Hematopoietic multipotent progenitor cell treated with erythropoietin and hydrocortisone succinate and interleukin-3 and kit ligand, for 17 days (in vitro differentiated cells): ENCODE measurements around the gene SIN3A.
"Not testable (repeated sequence)": the region's sequence is repeated elsewhere in the genome, so short reads cannot be mapped to it uniquely, and the experiment has no call there.

Source experiments
- DNase-seq: peaks from one replicate; pipeline ENCODE4 v3.0.0-alpha.2; 2015; ENCODE audit warnings: low spot score

SIN3A gene

GRCh38 chr15:75450307-75451201 is 936 bp downstream of the SIN3A start:
- peak; percentile 95 for DNase-seq

- no peak for DNase-seq
These were observed 1.7 kb downstream of the SIN3A start for GRCh38 chr15:75449585-75450306.

- not testable (repeated sequence) for DNase-seq
These were observed 3.3 kb downstream of the SIN3A start for GRCh38 chr15:75448171-75448570.

- no peak for DNase-seq
These were observed 5.3 kb downstream of the SIN3A start for GRCh38 chr15:75446151-75446550.

- DNase-seq, result not testable (repeated sequence)
These were observed 6.2 kb downstream of the SIN3A start for GRCh38 chr15:75445324-75445723.

GRCh38 chr15:75443972-75444453 is 7.5 kb downstream of the SIN3A start:
- DNase-seq, result peak; percentile 59

GRCh38 chr15:75437721-75438120 is 13.8 kb downstream of the SIN3A start:
- no peak for DNase-seq

- no peak for DNase-seq
These were observed 14.6 kb downstream of the SIN3A start for GRCh38 chr15:75436881-75437280.

- no peak for DNase-seq
These were observed 19.8 kb downstream of the SIN3A start for GRCh38 chr15:75431682-75432081.

- DNase-seq, result no peak
These were observed 20.2 kb downstream of the SIN3A start for GRCh38 chr15:75431270-75431669.

- no peak for DNase-seq
These were observed 21.2 kb downstream of the SIN3A start for GRCh38 chr15:75430259-75430658.

- no peak for DNase-seq
These were observed 23.3 kb downstream of the SIN3A start for GRCh38 chr15:75428152-75428551.

GRCh38 chr15:75425966-75426500 is 25.5 kb downstream of the SIN3A start:
- DNase-seq, result no peak

- DNase-seq, result no peak
These were observed 28.9 kb downstream of the SIN3A start for GRCh38 chr15:75422554-75422953.

- DNase-seq, result no peak
These were observed 30.8 kb downstream of the SIN3A start for GRCh38 chr15:75420698-75421097.

GRCh38 chr15:75416584-75416983 is 34.9 kb downstream of the SIN3A start:
- DNase-seq, result no peak

GRCh38 chr15:75410196-75410595 is 41.3 kb downstream of the SIN3A start:
- DNase-seq, result no peak

GRCh38 chr15:75407083-75407482 is 44.4 kb downstream of the SIN3A start:
- no peak for DNase-seq

- DNase-seq, result no peak
These were observed 47.6 kb downstream of the SIN3A start for GRCh38 chr15:75403892-75404291.

GRCh38 chr15:75397494-75397893 is 54.0 kb downstream of the SIN3A start:
- no peak for DNase-seq

GRCh38 chr15:75389791-75390382 is 61.6 kb downstream of the SIN3A start:
- no peak for DNase-seq

- not testable (repeated sequence) for DNase-seq
These were observed 67.5 kb downstream of the SIN3A start for GRCh38 chr15:75383986-75384385.
